Measurements from ENCODE around the gene ALLC.

The ALLC gene

DNA sequence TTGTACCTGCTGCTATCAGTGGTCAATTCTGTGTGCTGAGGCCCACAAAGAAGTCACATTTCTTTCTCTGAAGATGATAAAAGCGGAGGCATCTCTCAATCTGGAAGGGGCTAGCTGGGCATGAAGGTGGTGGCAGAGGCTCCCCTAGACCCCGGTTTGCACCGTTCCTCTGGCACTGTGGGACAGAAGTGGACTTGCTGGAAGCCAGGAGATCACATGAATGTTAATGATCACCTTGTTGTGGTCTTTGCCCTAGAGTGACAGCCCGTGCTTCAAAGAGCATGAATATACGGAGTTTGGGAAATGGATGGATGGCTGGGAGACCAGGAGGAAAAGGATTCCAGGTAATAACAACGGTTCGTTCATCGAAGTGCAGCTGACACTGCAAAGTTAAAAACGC is 20.2 kb downstream of the ALLC start:
- TF ChIP-seq, protein P1, sequence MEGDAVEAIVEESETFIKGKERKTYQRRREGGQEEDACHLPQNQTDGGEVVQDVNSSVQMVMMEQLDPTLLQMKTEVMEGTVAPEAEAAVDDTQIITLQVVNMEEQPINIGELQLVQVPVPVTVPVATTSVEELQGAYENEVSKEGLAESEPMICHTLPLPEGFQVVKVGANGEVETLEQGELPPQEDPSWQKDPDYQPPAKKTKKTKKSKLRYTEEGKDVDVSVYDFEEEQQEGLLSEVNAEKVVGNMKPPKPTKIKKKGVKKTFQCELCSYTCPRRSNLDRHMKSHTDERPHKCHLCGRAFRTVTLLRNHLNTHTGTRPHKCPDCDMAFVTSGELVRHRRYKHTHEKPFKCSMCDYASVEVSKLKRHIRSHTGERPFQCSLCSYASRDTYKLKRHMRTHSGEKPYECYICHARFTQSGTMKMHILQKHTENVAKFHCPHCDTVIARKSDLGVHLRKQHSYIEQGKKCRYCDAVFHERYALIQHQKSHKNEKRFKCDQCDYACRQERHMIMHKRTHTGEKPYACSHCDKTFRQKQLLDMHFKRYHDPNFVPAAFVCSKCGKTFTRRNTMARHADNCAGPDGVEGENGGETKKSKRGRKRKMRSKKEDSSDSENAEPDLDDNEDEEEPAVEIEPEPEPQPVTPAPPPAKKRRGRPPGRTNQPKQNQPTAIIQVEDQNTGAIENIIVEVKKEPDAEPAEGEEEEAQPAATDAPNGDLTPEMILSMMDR (IDR thresholded peaks at IDR 0.05; ENCODE audit: extremely low read depth, missing control alignments): no peak

DNA sequence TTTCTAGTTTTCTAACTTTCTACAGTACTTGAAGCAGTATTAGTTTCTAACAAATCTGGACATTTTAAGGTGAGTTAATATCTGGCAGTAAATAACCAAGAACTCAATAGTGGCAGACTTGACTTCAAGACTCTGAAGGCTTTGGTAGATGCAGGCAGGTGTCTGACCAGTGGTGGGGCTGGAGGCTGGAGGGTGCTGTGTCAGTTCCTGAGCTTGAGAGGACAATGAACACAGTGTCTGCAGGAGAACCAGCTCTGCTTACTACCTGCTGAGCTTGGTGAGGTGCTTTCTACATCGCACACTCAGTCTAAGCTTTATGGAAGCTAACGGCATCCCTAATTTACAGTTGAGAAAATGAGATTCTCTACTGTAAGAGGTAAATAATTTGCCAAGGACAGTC is 21.2 kb downstream of the ALLC start:
- DNase-seq (ENCODE audit: low spot score): no peak
- TF ChIP-seq, protein P1 (IDR thresholded peaks at IDR 0.05; ENCODE audit: extremely low read depth, missing control alignments): no peak

More for the DNA sequence above, 20.2 kb downstream of the ALLC start:
- DNase-seq (ENCODE audit: low spot score): no peak

DNA sequence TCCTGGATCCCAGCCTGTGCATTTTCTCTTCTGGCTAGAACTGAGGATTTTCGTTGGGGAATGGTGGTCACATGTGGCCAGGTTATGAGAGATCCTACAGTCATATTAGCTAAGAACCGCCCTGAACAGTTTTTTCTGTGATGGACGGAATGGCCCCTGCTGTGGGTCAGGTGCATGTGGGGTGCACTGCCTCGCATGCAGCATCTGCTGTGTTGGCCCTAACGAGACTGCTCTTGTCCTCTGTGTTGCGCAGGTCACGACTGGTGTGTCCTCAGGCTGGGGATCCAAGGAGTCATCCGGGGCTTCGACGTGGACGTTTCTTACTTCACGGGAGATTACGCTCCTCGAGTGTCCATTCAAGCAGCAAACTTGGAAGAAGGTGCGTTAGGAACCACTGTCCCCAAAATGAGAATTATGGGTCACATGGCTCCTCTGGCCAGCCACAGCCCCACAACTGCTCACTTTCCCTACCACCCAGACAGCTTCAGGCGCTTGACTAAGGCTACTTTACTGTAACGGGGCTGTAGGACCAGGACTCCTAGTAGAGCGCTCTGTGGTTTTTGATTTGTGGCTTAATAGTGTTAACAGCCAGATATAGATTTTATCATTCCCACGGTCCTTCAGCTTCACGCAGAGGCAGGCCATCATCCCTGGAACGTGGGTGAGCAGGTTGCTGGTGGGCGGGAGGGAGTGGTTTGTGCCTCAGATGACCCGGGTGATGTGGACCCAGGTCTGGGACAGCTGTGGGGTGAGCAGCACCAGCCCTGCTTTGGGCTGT is 21.8 kb downstream of the ALLC start:
- no peak for DNase-seq (ENCODE audit: low spot score)
- TF ChIP-seq, protein P1 (IDR thresholded peaks at IDR 0.05; ENCODE audit: extremely low read depth, missing control alignments): no peak

DNA sequence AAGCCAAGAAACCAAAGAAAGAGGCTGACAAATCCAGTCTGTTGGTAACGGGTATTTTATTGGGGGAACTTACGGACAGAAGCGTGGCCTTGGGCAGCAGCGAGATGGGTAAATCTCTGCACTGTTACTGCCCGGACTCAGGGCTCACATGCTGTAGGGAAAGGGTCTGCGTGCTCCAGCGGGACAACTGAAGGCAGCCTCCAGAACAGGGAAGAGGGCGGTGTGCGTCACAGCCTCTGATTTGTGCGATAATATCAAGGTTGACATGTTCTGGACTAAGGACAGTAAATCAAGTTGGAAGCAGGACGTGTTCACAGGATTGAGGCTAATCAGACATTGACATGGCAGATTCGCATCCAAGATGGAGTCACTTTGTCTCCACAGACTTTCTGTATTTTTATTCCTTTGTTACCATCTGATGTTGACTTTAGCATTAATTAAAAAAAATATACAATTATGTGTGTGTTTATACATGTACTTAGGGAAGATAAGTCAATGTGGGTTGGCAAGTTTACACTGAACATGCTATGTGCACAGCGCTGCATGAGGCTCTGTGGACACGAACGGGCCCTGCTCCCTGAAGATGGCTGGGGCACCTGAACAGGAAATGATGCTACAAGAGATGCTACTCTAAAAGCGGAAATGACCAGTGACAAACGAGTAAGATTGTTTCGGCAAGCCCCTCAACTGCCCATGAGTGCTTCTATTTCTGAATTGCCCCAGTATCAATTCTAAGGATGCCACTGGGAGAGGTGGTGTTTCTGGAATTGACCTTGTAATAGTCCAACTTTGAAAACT is 22.7 kb downstream of the ALLC start:
- no peak for DNase-seq (ENCODE audit: low spot score)
- TF ChIP-seq, protein P1 (IDR thresholded peaks at IDR 0.05; ENCODE audit: extremely low read depth, missing control alignments): no peak

DNA sequence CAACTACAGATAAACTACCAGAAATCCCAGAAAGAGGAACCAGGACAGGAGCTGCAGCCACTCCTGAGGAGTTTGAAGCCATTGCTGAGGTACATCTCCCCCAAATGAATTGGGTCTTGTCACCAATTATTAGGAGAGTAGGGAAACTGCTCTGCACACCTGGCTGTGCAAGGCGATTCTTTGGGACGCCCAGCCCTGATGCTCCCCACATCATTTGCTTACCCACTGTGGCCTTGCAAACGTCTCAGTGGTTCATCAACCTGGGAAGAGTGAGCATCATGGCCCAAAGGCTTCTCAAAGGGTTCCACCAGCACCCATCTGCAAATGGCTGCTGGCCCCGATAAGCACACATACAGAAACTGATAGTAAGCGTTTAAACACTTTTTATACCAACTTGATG is 23.6 kb downstream of the ALLC start:
- TF ChIP-seq, protein P1 (IDR thresholded peaks at IDR 0.05; ENCODE audit: extremely low read depth, missing control alignments): no peak

DNA sequence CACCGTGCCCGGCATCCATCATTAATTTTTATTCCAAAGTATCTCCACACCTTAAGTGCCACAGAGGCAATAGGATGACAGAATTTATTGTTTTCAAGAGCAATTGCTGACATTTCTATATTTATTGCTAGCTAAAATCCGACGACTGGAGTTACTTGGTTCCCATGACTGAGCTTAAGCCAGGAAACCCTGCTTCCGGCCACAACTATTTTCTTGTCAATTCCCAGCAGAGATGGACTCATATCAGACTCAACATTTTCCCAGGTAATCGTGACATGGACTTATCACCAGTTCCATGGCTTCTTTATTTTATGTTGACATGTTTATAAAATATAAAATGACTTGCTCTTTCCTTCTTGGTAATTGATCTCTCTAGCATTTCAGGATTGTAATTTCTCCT is 24.8 kb downstream of the ALLC start:
- TF ChIP-seq, protein P1 (IDR thresholded peaks at IDR 0.05; ENCODE audit: extremely low read depth, missing control alignments): no peak

More for the DNA sequence above, 23.6 kb downstream of the ALLC start:
- no peak for DNase-seq (ENCODE audit: low spot score)

More for the DNA sequence above, 24.8 kb downstream of the ALLC start:
- no peak for DNase-seq (ENCODE audit: low spot score)

Data from GM20000 (cell line).